ENCODE results near the gene ANAPC2.
"Not testable (repeated sequence)": the region's sequence is repeated elsewhere in the genome, so short reads cannot be mapped to it uniquely, and the experiment has no call there.

DNA sequence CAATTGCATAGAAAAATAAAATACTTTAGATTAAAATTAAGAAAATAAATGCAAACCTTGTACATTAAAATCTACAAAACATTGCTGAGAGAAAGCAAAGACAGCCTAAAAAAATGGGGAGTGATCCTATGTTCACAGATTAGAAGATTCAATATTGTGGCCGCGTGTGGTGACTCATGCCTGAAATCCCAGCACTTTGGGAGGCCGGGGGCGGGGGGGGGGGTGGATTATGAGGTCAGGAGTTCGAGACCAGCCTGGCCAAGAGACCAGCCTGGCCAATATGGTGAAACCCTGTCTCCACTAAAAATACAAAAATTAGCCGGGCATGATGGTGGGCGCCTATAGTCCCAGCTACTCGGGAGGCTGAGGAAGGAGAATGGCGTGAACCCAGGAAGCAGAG, 53.2 kb downstream of the ANAPC2 start:
- TF ChIP-seq, protein P1, sequence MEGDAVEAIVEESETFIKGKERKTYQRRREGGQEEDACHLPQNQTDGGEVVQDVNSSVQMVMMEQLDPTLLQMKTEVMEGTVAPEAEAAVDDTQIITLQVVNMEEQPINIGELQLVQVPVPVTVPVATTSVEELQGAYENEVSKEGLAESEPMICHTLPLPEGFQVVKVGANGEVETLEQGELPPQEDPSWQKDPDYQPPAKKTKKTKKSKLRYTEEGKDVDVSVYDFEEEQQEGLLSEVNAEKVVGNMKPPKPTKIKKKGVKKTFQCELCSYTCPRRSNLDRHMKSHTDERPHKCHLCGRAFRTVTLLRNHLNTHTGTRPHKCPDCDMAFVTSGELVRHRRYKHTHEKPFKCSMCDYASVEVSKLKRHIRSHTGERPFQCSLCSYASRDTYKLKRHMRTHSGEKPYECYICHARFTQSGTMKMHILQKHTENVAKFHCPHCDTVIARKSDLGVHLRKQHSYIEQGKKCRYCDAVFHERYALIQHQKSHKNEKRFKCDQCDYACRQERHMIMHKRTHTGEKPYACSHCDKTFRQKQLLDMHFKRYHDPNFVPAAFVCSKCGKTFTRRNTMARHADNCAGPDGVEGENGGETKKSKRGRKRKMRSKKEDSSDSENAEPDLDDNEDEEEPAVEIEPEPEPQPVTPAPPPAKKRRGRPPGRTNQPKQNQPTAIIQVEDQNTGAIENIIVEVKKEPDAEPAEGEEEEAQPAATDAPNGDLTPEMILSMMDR (IDR thresholded peaks at IDR 0.05) = not testable (repeated sequence)
- not testable (repeated sequence) for TF ChIP-seq EP300, POLR2AphosphoS5, POLR2A (IDR thresholded peaks at IDR 0.05)

All from suprapubic skin (tissue), 4 donors.